HG03139 (cell line): ENCODE measurements around the gene MIR17HG.
"Not testable (repeated sequence)": the region's sequence is repeated elsewhere in the genome, so short reads cannot be mapped to it uniquely, and the experiment has no call there.

Experiments
- ATAC-seq: cut with Tn5 transposase; IDR thresholded peaks from one replicate; pipeline ENCODE4 v1.9.1; 2021; ENCODE audit not compliant: unreplicated experiment

MIR17HG gene

GRCh38 chr13:91347202-91347995 is at the start of gene MIR17HG:
Gene MIR17HG, plus strand, starts transcription at chr13:91347687.
- peak; percentile 52 for ATAC-seq

GRCh38 chr13:91298060-91298459 is 49.4 kb upstream of the MIR17HG start:
- ATAC-seq, result no peak

- ATAC-seq, result peak; percentile 75
Observed at GRCh38 chr13:91302111-91302510, 45.4 kb upstream of the MIR17HG start.

- no peak for ATAC-seq
Observed at GRCh38 chr13:91303031-91303430, 44.5 kb upstream of the MIR17HG start.

- no peak for ATAC-seq
Observed at GRCh38 chr13:91304741-91305140, 42.7 kb upstream of the MIR17HG start.

GRCh38 chr13:91305652-91306051 is 41.8 kb upstream of the MIR17HG start:
- ATAC-seq, result no peak

- no peak for ATAC-seq
Observed at GRCh38 chr13:91307887-91308286, 39.6 kb upstream of the MIR17HG start.

GRCh38 chr13:91308299-91308698 is 39.2 kb upstream of the MIR17HG start:
- no peak for ATAC-seq

- no peak for ATAC-seq
Observed at GRCh38 chr13:91311491-91311890, 36.0 kb upstream of the MIR17HG start.

GRCh38 chr13:91312324-91312723 is 35.2 kb upstream of the MIR17HG start:
- peak; percentile 25 for ATAC-seq

GRCh38 chr13:91313103-91313502 is 34.4 kb upstream of the MIR17HG start:
- ATAC-seq, result peak; percentile 74

- ATAC-seq, result peak; percentile 71
Observed at GRCh38 chr13:91313581-91313980, 33.9 kb upstream of the MIR17HG start.

- no peak for ATAC-seq
Observed at GRCh38 chr13:91314888-91315287, 32.6 kb upstream of the MIR17HG start.

GRCh38 chr13:91318886-91319285 is 28.6 kb upstream of the MIR17HG start:
- no peak for ATAC-seq

- no peak for ATAC-seq
Observed at GRCh38 chr13:91319996-91320395, 27.5 kb upstream of the MIR17HG start.

- ATAC-seq, result not testable (repeated sequence)
Observed at GRCh38 chr13:91320990-91321389, 26.5 kb upstream of the MIR17HG start.

GRCh38 chr13:91323349-91323748 is 24.1 kb upstream of the MIR17HG start:
- no peak for ATAC-seq

GRCh38 chr13:91326146-91326545 is 21.3 kb upstream of the MIR17HG start:
- no peak for ATAC-seq

- no peak for ATAC-seq
Observed at GRCh38 chr13:91328726-91329125, 18.8 kb upstream of the MIR17HG start.

GRCh38 chr13:91329733-91330132 is 17.8 kb upstream of the MIR17HG start:
- no peak for ATAC-seq

GRCh38 chr13:91331047-91331915 is 16.2 kb upstream of the MIR17HG start:
- ATAC-seq, result peak; percentile 59

- ATAC-seq, result no peak
Observed at GRCh38 chr13:91346062-91346461, 1.4 kb upstream of the MIR17HG start.
